Measurements from ENCODE around the gene PRRG4.
"Not testable (repeated sequence)": the region's sequence is repeated elsewhere in the genome, so short reads cannot be mapped to it uniquely, and the experiment has no call there.

The PRRG4 gene

GRCh38 chr11:32861850-32862577, 32.3 kb downstream of the PRRG4 start:
- peaks cover 5% of the 10 kb centered on the region for H3K27me3 Mint-ChIP-seq (ENCODE audit: low read depth, poor library complexity)
- DNase-seq, result no peak
- H3K36me3 Mint-ChIP-seq (ENCODE audit: low read depth), result no peaks in the 10 kb centered on the region
- no peak for TF ChIP-seq CTCF (IDR thresholded peaks at IDR 0.05)
- no peak overlapping the region for H3K4me3 Mint-ChIP-seq
- peaks cover 4% of the 10 kb centered on the region for H3K9me3 Mint-ChIP-seq
- H3K27ac Mint-ChIP-seq, result no peak overlapping the region
- no peaks in the 10 kb centered on the region for H3K4me1 Mint-ChIP-seq

- H3K4me1 Mint-ChIP-seq, result no peaks in the 10 kb centered on the region
- no peak overlapping the region for H3K4me3 Mint-ChIP-seq
- no peak overlapping the region for H3K27ac Mint-ChIP-seq
- peaks cover 19% of the 10 kb centered on the region for H3K9me3 Mint-ChIP-seq
- no peak for TF ChIP-seq CTCF (IDR thresholded peaks at IDR 0.05)
- no peak for DNase-seq
- peaks cover 10% of the 10 kb centered on the region for H3K27me3 Mint-ChIP-seq (ENCODE audit: low read depth, poor library complexity)
- H3K36me3 Mint-ChIP-seq (ENCODE audit: low read depth), result no peaks in the 10 kb centered on the region
These were observed 34.8 kb downstream of the PRRG4 start for GRCh38 chr11:32864555-32864954.

GRCh38 chr11:32868752-32869151, 39.0 kb downstream of the PRRG4 start:
- not testable (repeated sequence) for H3K27ac Mint-ChIP-seq, DNase-seq

GRCh38 chr11:32870676-32871075, 40.9 kb downstream of the PRRG4 start:
- H3K4me1 Mint-ChIP-seq, result no peaks in the 10 kb centered on the region
- DNase-seq, result peak; percentile 21
- peaks cover 37% of the 10 kb centered on the region for H3K9me3 Mint-ChIP-seq
- H3K36me3 Mint-ChIP-seq (ENCODE audit: low read depth), result no peaks in the 10 kb centered on the region
- peaks cover 12% of the 10 kb centered on the region for H3K27me3 Mint-ChIP-seq (ENCODE audit: low read depth, poor library complexity)
- TF ChIP-seq CTCF (IDR thresholded peaks at IDR 0.05), result peak; percentile 18
- H3K4me3 Mint-ChIP-seq, result no peak overlapping the region
- H3K27ac Mint-ChIP-seq, result no peak overlapping the region

More at GRCh38 chr11:32868752-32869151, 39.0 kb downstream of the PRRG4 start:
- H3K9me3 Mint-ChIP-seq, result peaks cover 29% of the 10 kb centered on the region
- H3K27me3 Mint-ChIP-seq (ENCODE audit: low read depth, poor library complexity); H3K4me3 Mint-ChIP-seq; H3K4me1 Mint-ChIP-seq; H3K36me3 Mint-ChIP-seq (ENCODE audit: low read depth): not testable (repeated sequence)

- peaks cover 13% of the 10 kb centered on the region for H3K27me3 Mint-ChIP-seq (ENCODE audit: low read depth, poor library complexity)
- no peaks in the 10 kb centered on the region for H3K36me3 Mint-ChIP-seq (ENCODE audit: low read depth)
- H3K27ac Mint-ChIP-seq, result no peak overlapping the region
- peaks cover 17% of the 10 kb centered on the region for H3K9me3 Mint-ChIP-seq
- no peak overlapping the region for H3K4me3 Mint-ChIP-seq
- H3K4me1 Mint-ChIP-seq, result no peaks in the 10 kb centered on the region
- no peak for DNase-seq
- TF ChIP-seq CTCF (IDR thresholded peaks at IDR 0.05), result no peak
These were observed 44.4 kb downstream of the PRRG4 start for GRCh38 chr11:32874132-32874531.

GRCh38 chr11:32881286-32881685, 51.6 kb downstream of the PRRG4 start:
- Mint-ChIP-seq H3K36me3 (ENCODE audit: low read depth) (no peaks in the 10 kb centered on the region), H3K9me3 (peaks cover 16% of the 10 kb centered on the region), H3K27ac (no peak overlapping the region), H3K4me3 (no peak overlapping the region), H3K4me1 (peaks cover 11% of the 10 kb centered on the region), H3K27me3 (ENCODE audit: low read depth, poor library complexity) (peaks cover 8% of the 10 kb centered on the region)
- TF ChIP-seq CTCF (IDR thresholded peaks at IDR 0.05), result no peak
- no peak for DNase-seq
